HepG2 (cell line): ENCODE measurements around the gene TIAM1. TPM values are rescaled to one million over a fixed set of nuclear protein-coding genes. Genes with fewer than 3 reads are reported as not detected.

ENCODE experiments used
- ATAC-seq: fragments of 200-7000 bp; cut with Tn5 transposase; 3 replicates; pipeline ENCODE4 v1.9.1; 2020; ENCODE audit warnings: mild to moderate bottlenecking, moderate library complexity
- BruUV-seq: library from RNA; stranded (reverse); fragments of 400-500 nt; replicated peaks from 2 replicates; lab custom pipeline; 2021; lab: Mats Ljungman, UMichigan
- CTCF ChIA-PET: fragments of 300-600 bp; formaldehyde crosslinking; extraction: SDS; loops from one replicate; lab custom pipeline; 2021; ENCODE audit warnings: low total read pairs, inconsistent platforms, low intra/inter-chr PET ratio; lab: Yijun Ruan, JAX
- POLR2A ChIA-PET: fragments of 350-600 bp; sonication (Branson Sonifier 250); formaldehyde crosslinking; loops from one replicate; lab custom pipeline; 2020; ENCODE audit warnings: antibody characterized with exemption, inconsistent platforms; lab: Yijun Ruan, JAX
- DNase-seq: peaks from one replicate; pipeline ENCODE4 v3.0.0-alpha.2; 2015; ENCODE audit warnings: low spot score
- FAIRE-seq: peaks from 3 replicates; lab custom pipeline; 2011; peaks lifted over from hg19 to GRCh38; lab: Jason Lieb, UNC
- H2AFZ ChIP-seq: one replicate; pipeline ENCODE4 v1.6.1; 2011; ENCODE audit warnings: low read length, inconsistent platforms
- H3K27ac ChIP-seq: fragments of 300-600 bp; 3 replicates; pipeline ENCODE4 v1.8.0; 2011; ENCODE audit warnings: mixed run types, mild to moderate bottlenecking, mixed read lengths, low read length, inconsistent platforms; ENCODE audit not compliant: insufficient read depth; ENCODE audit errors: extremely low read length
- H3K27me3 ChIP-seq, 2 experiments: fragments of 200-600 bp in 1 of 2; 2 replicates in 1 of 2; 3 replicates in 1 of 2; pipeline versions ENCODE4 v1.6.0 to v1.8.0; 2011; ENCODE audit warnings: low read length in 2 of 2, mild to moderate bottlenecking in 2 of 2, moderate library complexity in 2 of 2, inconsistent platforms in 1 of 2; ENCODE audit not compliant: insufficient read depth in 2 of 2, control insufficient read depth in 1 of 2
- H3K36me3 ChIP-seq, 2 experiments: fragments of 200-600 bp in 1 of 2; replicated peaks in 1 of 2; 2 replicates in 1 of 2; 3 replicates in 1 of 2; pipeline versions ENCODE4 v1.5.1 to v1.8.0; 2011; ENCODE audit warnings: low read length in 2 of 2, inconsistent platforms in 1 of 2; ENCODE audit not compliant: insufficient read depth in 2 of 2, control insufficient read depth in 1 of 2
- H3K4me1 ChIP-seq: 2 replicates; pipeline ENCODE4 v1.5.1; 2012; ENCODE audit warnings: low read length, inconsistent platforms; ENCODE audit not compliant: insufficient read depth
- H3K4me2 ChIP-seq: 2 replicates; pipeline ENCODE4 v1.6.0; 2011; ENCODE audit warnings: low read depth, low read length, inconsistent platforms
- H3K4me3 ChIP-seq, 3 experiments: fragments of 200-600 bp in 1 of 3; sonication (generic), shearing (Covaris generic) in 1 of 3; replicated peaks in 1 of 3; 2 replicates each; pipeline ENCODE4 v1.5.1; 2011 to 2016; ENCODE audit warnings: low read length in 3 of 3, inconsistent platforms in 2 of 3, low read depth in 2 of 3, mild to moderate bottlenecking in 2 of 3, control low read depth in 1 of 3, mixed read lengths in 1 of 3; ENCODE audit not compliant: insufficient read depth in 1 of 3
- H3K79me2 ChIP-seq: one replicate; pipeline ENCODE4 v1.6.1; 2011; ENCODE audit warnings: low read length, inconsistent platforms; ENCODE audit not compliant: insufficient read depth
- H3K9ac ChIP-seq: 2 replicates; pipeline ENCODE4 v1.6.0; 2011; ENCODE audit warnings: mild to moderate bottlenecking, low read depth, low read length, inconsistent platforms; ENCODE audit not compliant: insufficient read depth
- H3K9me3 ChIP-seq: 2 replicates; pipeline ENCODE4 v1.5.1; 2012; ENCODE audit warnings: mild to moderate bottlenecking, low read length
- H4K20me1 ChIP-seq: 2 replicates; pipeline ENCODE4 v1.6.0; 2011; ENCODE audit warnings: inconsistent platforms, mild to moderate bottlenecking, low read length, moderate library complexity; ENCODE audit not compliant: insufficient read depth
- CENPX ChIP-seq: sonication (generic); formaldehyde crosslinking; IDR thresholded peaks from 2 replicates; pipeline ENCODE4 v1.9.0; 2021; ENCODE audit warnings: mild to moderate bottlenecking, missing genetic modification reagents, moderate library complexity
- EZH2 ChIP-seq: conservative IDR thresholded peaks from 2 replicates; pipeline ENCODE4 v1.6.1; 2012; ENCODE audit warnings: mild to moderate bottlenecking, low read depth, low read length, moderate library complexity
- KAT7 ChIP-seq: IDR thresholded peaks from 2 replicates; pipeline ENCODE4 v1.6.1; 2018; ENCODE audit warnings: borderline replicate concordance, missing compliant biosample characterization
- NCOA2 ChIP-seq: sonication (generic); formaldehyde crosslinking; IDR thresholded peaks from 2 replicates; pipeline ENCODE4 v1.8.0; 2022; ENCODE audit warnings: inconsistent platforms
- SIX1 ChIP-seq: sonication (generic); formaldehyde crosslinking; IDR thresholded peaks from 2 replicates; pipeline ENCODE4 v1.4.0; 2020; ENCODE audit warnings: missing genetic modification reagents, borderline replicate concordance
- SMAD9 ChIP-seq: sonication (generic); formaldehyde crosslinking; IDR thresholded peaks from 2 replicates; pipeline ENCODE4 v1.5.1; 2020; ENCODE audit warnings: mild to moderate bottlenecking, missing genetic modification reagents
- SMYD3 ChIP-seq: sonication (generic); formaldehyde crosslinking; IDR thresholded peaks from 2 replicates; pipeline ENCODE4 v1.8.1; 2023; ENCODE audit warnings: mild to moderate bottlenecking, missing genetic modification reagents
- ZNF674 ChIP-seq: sonication (generic); formaldehyde crosslinking; IDR thresholded peaks from 2 replicates; pipeline ENCODE4 v1.5.0; 2020; ENCODE audit warnings: low read depth, mild to moderate bottlenecking, missing genetic modification reagents
- ZZZ3 ChIP-seq: sonication (generic); formaldehyde crosslinking; IDR thresholded peaks from 2 replicates; pipeline ENCODE4 v1.4.0; 2020; ENCODE audit warnings: missing genetic modification reagents, mild to moderate bottlenecking, borderline replicate concordance
- WGBS: methylation state at CpG from one replicate; pipeline ENCODE4 v1.1.6; 2017; ENCODE audit warnings: low lambda C conversion rate; 5-methylcytosine and 5-hydroxymethylcytosine counted together
- in situ Hi-C: cut with HindIII; loops from 2 replicates; pipeline ENCODE4 v1.10.0; 2017; ENCODE audit warnings: low pct_unique_long_range_greater_than_20kb; ENCODE audit not compliant: extremely low pct_ligation_motif_present
- intact Hi-C: fragments of 100-400 bp; cut with micrococcal nuclease; formaldehyde crosslinking; loops from one replicate; pipeline ENCODE4 v1.10.0; 2022; ENCODE audit not compliant: unreplicated experiment
- polyA plus RNA-seq, 8 experiments: library from polyadenylated mRNA; depleted of rRNA in 3 of 8; stranded (reverse) in 7 of 8; unstranded in 1 of 8; fragments of >200 nt; fragmentation: Illumina TruSeq in 4 of 8; extraction: Trizol in 4 of 8; gene quantifications; 2 replicates each; pipeline versions ENCODE4 v1.2.1 to v1.2.3, GENCODE V29; 2011 to 2016; ENCODE audit warnings: low read depth in 4 of 8, missing spikeins in 1 of 8, mixed read lengths in 1 of 8; ENCODE audit not compliant: insufficient read depth in 1 of 8
- total RNA-seq, 5 experiments: library from RNA; depleted of rRNA; stranded (reverse); fragments of >200 nt; fragmentation: Illumina TruSeq; extraction: Trizol; gene quantifications; 2 replicates each; pipeline ENCODE4 v1.2.3, GENCODE V29; 2016; ENCODE audit warnings: low read depth in 1 of 5
- TF ChIP-seq, protein P1 (sequence below): sonication (generic); formaldehyde crosslinking; IDR thresholded peaks from 2 replicates; pipeline ENCODE4 v1.4.0; 2020; ENCODE audit warnings: low read depth, mild to moderate bottlenecking, missing genetic modification reagents
- TF ChIP-seq, protein P2 (sequence below): IDR thresholded peaks from 2 replicates; pipeline ENCODE4 v1.6.1; 2012; ENCODE audit warnings: low read depth, low read length, improper control_type of control experiment
- TF ChIP-seq, protein P3 (sequence below): sonication (generic); formaldehyde crosslinking; IDR thresholded peaks from 2 replicates; pipeline ENCODE4 v1.8.0; 2022; ENCODE audit warnings: missing genetic modification reagents, mild to moderate bottlenecking, borderline replicate concordance

TIAM1 gene
- total and polyA plus RNA-seq, 2 of the 13 experiments (the other 11 are each of a cell fraction or from before 2014, with no cell fraction given) = 0.13 to 0.24 TPM

DNA sequence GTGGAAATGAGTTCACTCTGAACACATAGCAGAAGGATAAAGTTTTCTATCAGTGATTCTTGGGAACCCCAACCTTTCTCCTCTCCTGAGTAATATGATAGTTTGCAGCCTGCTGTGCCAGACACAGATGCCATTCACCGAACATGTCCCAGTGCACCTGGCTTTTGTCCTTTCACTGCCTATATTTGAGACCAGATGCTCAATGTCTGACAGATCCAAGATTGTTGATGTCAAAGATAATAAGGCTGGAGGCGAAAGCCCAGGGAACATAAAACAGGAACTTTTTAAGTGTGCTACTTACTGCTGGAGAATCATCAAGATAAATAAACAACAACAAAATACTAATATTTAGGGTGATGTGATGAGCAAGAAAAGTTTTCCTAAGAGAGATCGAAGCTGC is 139.3 kb downstream of the TIAM1 start:
- Histone ChIP-seq H3K4me2 (no peak overlapping the region), H4K20me1 (no peaks in the 10 kb centered on the region), H3K4me3 (no peak overlapping the region), H3K9ac (no peak overlapping the region), H3K9me3 (no peaks in the 10 kb centered on the region), H3K4me1 (no peaks in the 10 kb centered on the region), H3K79me2 (no peaks in the 10 kb centered on the region), H3K27me3 (no peaks in the 10 kb centered on the region), H2AFZ (no peak overlapping the region), H3K27ac (no peak overlapping the region), H3K36me3 (no peaks in the 10 kb centered on the region)
- CTCF ChIA-PET = no interaction called here
- intact Hi-C loops (no loop called here), in situ Hi-C loops (loop anchor here (10.0 kb wide), 1 partner anchor 380 kb away; no protein-coding TSS in a partner anchor)
- 55% methylated on average over 3 of the region's 3 CpGs for WGBS
- no TSS peak for BruUV-seq
- no peak for ATAC-seq
- no peak for TF ChIP-seq EZH2
- TF ChIP-seq KAT7 (CRISPR knock-in tag) = no peak
- FAIRE-seq = no peak
- no peak for DNase-seq
- POLR2A ChIA-PET = no interaction called here

DNA sequence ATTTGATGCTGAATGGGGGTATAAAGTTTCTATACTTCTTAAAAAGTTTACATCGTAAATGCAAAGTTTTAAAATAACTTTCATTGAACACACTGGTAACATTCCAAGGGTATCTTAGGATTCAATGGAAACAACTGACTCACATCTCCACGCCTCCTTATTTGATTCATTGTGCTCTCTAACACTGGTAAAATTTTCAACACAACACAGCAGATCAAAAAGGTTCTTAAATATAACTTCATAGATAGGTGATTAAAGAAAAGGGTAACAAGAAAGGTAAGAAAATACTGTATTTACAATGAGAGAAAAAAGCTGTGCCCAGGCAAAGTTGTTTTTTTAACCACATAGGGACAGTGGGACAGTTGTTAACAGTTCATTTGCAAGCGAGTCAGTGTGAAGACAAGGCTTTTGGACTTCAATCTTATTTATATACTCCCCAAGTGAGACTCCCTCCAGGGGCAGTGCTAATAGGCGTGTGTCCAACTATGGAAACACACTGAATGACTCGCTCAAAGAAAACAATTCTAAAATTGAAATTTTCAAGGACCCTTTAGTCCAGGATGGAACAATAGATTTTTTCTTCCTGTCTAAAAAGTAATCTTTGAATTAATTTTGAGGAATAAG is 140.5 kb downstream of the TIAM1 start:
- H3K27me3 ChIP-seq = no peaks in the 10 kb centered on the region
- H3K79me2 ChIP-seq = no peaks in the 10 kb centered on the region
- in situ Hi-C loops (loop anchor here (10.0 kb wide), 1 partner anchor 381 kb away; no protein-coding TSS in a partner anchor), intact Hi-C loops (no loop called here)
- POLR2A ChIA-PET = no interaction called here
- no peak overlapping the region for H3K4me2 ChIP-seq
- no peak for FAIRE-seq
- no peak overlapping the region for H3K4me3 ChIP-seq
- H3K9ac ChIP-seq = no peak overlapping the region
- no peaks in the 10 kb centered on the region for H3K36me3 ChIP-seq
- TF ChIP-seq SMAD9 = no peak
- TF ChIP-seq, protein P1, sequence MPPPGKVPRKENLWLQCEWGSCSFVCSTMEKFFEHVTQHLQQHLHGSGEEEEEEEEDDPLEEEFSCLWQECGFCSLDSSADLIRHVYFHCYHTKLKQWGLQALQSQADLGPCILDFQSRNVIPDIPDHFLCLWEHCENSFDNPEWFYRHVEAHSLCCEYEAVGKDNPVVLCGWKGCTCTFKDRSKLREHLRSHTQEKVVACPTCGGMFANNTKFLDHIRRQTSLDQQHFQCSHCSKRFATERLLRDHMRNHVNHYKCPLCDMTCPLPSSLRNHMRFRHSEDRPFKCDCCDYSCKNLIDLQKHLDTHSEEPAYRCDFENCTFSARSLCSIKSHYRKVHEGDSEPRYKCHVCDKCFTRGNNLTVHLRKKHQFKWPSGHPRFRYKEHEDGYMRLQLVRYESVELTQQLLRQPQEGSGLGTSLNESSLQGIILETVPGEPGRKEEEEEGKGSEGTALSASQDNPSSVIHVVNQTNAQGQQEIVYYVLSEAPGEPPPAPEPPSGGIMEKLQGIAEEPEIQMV (CRISPR knock-in tag) = no peak
- no peak for TF ChIP-seq ZNF674 (CRISPR knock-in tag)
- TF ChIP-seq NCOA2 (CRISPR knock-in tag) = no peak
- TF ChIP-seq, protein P2, sequence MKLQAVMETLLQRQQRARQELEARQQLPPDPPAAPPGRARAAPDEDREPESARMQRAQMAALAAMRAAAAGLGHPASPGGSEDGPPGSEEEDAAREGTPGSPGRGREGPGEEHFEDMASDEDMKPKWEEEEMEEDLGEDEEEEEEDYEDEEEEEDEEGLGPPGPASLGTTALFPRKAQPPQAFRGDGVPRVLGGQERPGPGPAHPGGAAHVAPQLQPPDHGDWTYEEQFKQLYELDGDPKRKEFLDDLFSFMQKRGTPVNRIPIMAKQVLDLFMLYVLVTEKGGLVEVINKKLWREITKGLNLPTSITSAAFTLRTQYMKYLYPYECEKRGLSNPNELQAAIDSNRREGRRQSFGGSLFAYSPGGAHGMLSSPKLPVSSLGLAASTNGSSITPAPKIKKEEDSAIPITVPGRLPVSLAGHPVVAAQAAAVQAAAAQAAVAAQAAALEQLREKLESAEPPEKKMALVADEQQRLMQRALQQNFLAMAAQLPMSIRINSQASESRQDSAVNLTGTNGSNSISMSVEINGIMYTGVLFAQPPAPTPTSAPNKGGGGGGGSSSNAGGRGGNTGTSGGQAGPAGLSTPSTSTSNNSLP = no peak
- no peak for TF ChIP-seq ZZZ3 (CRISPR knock-in tag)
- TF ChIP-seq SIX1 (CRISPR knock-in tag) = no peak
- TF ChIP-seq CENPX (CRISPR knock-in tag) = no peak
- TF ChIP-seq SMYD3 = no peak
- TF ChIP-seq, protein P3, sequence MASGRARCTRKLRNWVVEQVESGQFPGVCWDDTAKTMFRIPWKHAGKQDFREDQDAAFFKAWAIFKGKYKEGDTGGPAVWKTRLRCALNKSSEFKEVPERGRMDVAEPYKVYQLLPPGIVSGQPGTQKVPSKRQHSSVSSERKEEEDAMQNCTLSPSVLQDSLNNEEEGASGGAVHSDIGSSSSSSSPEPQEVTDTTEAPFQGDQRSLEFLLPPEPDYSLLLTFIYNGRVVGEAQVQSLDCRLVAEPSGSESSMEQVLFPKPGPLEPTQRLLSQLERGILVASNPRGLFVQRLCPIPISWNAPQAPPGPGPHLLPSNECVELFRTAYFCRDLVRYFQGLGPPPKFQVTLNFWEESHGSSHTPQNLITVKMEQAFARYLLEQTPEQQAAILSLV (CRISPR knock-in tag) = no peak
- no peaks in the 10 kb centered on the region for H3K9me3 ChIP-seq
- WGBS = 19% methylated on average over 5 of the region's 5 CpGs
- no peak overlapping the region for H2AFZ ChIP-seq
- no peak for ATAC-seq
- H3K4me1 ChIP-seq = no peaks in the 10 kb centered on the region
- DNase-seq = no peak
- no peaks in the 10 kb centered on the region for H4K20me1 ChIP-seq
- no TSS peak for BruUV-seq
- H3K27ac ChIP-seq = no peak overlapping the region
- CTCF ChIA-PET = no interaction called here
